Esophagus squamous epithelium (tissue), 4 donors: Measurements from ENCODE around the gene SEMA6B.

Experiments used
- CTCF ChIP-seq, 6 experiments: fragments of 450-650 bp in 4 of 6; fragments of 200-600 bp in 2 of 6; sonication (generic) in 2 of 6; IDR thresholded peaks; one replicate each; pipeline ENCODE4 v1.5.1; 2016 to 2019; ENCODE audit warnings: antibody characterized with exemption in 6 of 6, mild to moderate bottlenecking in 4 of 6, moderate library complexity in 4 of 6
- POLR2A ChIP-seq, 4 donors: fragments of 450-650 bp; IDR thresholded peaks; one replicate each; pipeline ENCODE4 v1.6.1; 2017; ENCODE audit warnings: antibody characterized with exemption in 4 of 4, mild to moderate bottlenecking in 4 of 4, moderate library complexity in 3 of 4

- no peak for TF ChIP-seq CTCF (IDR thresholded peaks at IDR 0.05)
- TF ChIP-seq POLR2A (IDR thresholded peaks at IDR 0.05), result no peak
These were observed 50.8 kb downstream of the SEMA6B start for GRCh38 chr19:4508698-4509097.
